ENCODE data around the gene DLG2.

The DLG2 gene

DNA sequence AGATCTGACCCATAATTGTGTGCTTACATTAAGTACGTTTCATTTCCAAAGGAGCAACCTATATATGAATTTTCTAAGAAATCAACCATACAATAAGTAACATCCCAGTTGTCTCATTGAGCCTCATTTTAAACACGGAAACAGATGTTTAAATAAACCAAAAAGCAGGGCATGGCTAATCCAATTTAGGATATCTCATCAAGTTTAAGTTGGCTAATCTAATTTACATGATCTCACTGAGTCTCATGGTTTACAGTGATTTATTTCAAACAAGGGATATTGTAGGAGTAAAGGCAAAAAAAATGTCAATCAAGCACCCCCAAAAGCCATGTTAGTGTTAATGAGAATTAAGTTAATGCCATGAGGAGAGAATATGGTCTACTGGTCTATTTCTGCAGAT, 1841.2 kb downstream of the DLG2 start:
- TF ChIP-seq SIN3A (IDR thresholded peaks at IDR 0.05; ENCODE audit: borderline replicate concordance, insufficient read depth, low read length) (no peak), FOXP2 (optimal IDR thresholded peaks at IDR 0.05; ENCODE audit: borderline replicate concordance, extremely low read depth, extremely low read length, insufficient read depth) (no peak), TAF1 (IDR thresholded peaks at IDR 0.05; ENCODE audit: borderline replicate concordance, insufficient read depth, low read length) (no peak), POLR2AphosphoS5 (IDR thresholded peaks at IDR 0.05; ENCODE audit: low read depth, low read length) (no peak)
- TF ChIP-seq, protein P1, sequence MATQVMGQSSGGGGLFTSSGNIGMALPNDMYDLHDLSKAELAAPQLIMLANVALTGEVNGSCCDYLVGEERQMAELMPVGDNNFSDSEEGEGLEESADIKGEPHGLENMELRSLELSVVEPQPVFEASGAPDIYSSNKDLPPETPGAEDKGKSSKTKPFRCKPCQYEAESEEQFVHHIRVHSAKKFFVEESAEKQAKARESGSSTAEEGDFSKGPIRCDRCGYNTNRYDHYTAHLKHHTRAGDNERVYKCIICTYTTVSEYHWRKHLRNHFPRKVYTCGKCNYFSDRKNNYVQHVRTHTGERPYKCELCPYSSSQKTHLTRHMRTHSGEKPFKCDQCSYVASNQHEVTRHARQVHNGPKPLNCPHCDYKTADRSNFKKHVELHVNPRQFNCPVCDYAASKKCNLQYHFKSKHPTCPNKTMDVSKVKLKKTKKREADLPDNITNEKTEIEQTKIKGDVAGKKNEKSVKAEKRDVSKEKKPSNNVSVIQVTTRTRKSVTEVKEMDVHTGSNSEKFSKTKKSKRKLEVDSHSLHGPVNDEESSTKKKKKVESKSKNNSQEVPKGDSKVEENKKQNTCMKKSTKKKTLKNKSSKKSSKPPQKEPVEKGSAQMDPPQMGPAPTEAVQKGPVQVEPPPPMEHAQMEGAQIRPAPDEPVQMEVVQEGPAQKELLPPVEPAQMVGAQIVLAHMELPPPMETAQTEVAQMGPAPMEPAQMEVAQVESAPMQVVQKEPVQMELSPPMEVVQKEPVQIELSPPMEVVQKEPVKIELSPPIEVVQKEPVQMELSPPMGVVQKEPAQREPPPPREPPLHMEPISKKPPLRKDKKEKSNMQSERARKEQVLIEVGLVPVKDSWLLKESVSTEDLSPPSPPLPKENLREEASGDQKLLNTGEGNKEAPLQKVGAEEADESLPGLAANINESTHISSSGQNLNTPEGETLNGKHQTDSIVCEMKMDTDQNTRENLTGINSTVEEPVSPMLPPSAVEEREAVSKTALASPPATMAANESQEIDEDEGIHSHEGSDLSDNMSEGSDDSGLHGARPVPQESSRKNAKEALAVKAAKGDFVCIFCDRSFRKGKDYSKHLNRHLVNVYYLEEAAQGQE (IDR thresholded peaks at IDR 0.05; ENCODE audit: insufficient read depth in 1 of 2, low read depth in 2 of 2, low read length in 2 of 2), result no peak

DNA sequence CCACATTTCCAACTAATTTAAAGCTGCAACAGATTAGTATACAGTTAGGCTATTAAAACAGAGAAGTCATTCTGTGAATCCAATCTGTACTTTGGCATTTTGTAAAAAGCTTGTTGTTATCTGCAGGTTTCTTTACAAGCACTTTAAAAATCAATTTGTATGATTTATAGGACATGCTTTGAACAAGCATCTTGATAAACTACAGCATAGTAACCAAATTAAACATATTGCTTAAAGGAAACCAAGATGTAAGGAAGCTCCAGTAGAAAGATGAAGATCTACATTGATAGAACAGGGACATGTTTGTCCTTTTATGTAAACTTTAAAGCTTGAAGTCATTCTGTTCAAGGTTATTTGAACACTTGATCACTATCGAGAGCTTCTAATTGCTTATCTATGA, 1842.7 kb downstream of the DLG2 start:
- TF ChIP-seq POLR2AphosphoS5 (IDR thresholded peaks at IDR 0.05; ENCODE audit: low read depth, low read length) (no peak), SIN3A (IDR thresholded peaks at IDR 0.05; ENCODE audit: borderline replicate concordance, insufficient read depth, low read length) (no peak), FOXP2 (optimal IDR thresholded peaks at IDR 0.05; ENCODE audit: borderline replicate concordance, extremely low read depth, extremely low read length, insufficient read depth) (no peak), TAF1 (IDR thresholded peaks at IDR 0.05; ENCODE audit: borderline replicate concordance, insufficient read depth, low read length) (no peak)
- TF ChIP-seq, protein P1 (IDR thresholded peaks at IDR 0.05; ENCODE audit: insufficient read depth in 1 of 2, low read depth in 2 of 2, low read length in 2 of 2), result no peak

DNA sequence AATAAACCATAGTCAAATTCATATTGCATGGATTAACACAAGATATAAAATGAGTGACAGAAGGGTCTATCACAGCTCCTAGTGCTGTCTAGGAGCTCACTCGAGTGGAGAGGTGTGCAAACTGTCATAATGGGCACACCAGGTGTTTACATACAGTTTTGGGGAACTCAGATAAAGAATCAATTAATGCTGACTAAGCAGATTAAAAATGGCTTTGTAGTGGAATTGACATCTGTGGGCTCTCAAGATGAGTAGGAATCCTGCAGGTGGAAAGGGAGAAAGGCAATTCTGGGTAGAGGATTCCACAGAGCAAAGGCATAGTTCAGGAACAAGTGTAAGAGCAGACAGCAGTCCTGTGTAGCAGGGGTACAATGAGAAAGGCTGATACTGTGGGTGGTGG, 1844.8 kb downstream of the DLG2 start:
- no peak for TF ChIP-seq TAF1 (IDR thresholded peaks at IDR 0.05; ENCODE audit: borderline replicate concordance, insufficient read depth, low read length)
- TF ChIP-seq POLR2AphosphoS5 (IDR thresholded peaks at IDR 0.05; ENCODE audit: low read depth, low read length), result no peak
- TF ChIP-seq FOXP2 (optimal IDR thresholded peaks at IDR 0.05; ENCODE audit: borderline replicate concordance, extremely low read depth, extremely low read length, insufficient read depth), result no peak
- TF ChIP-seq SIN3A (IDR thresholded peaks at IDR 0.05; ENCODE audit: borderline replicate concordance, insufficient read depth, low read length), result no peak
- TF ChIP-seq, protein P1 (IDR thresholded peaks at IDR 0.05; ENCODE audit: insufficient read depth in 1 of 2, low read depth in 2 of 2, low read length in 2 of 2), result no peak

DNA sequence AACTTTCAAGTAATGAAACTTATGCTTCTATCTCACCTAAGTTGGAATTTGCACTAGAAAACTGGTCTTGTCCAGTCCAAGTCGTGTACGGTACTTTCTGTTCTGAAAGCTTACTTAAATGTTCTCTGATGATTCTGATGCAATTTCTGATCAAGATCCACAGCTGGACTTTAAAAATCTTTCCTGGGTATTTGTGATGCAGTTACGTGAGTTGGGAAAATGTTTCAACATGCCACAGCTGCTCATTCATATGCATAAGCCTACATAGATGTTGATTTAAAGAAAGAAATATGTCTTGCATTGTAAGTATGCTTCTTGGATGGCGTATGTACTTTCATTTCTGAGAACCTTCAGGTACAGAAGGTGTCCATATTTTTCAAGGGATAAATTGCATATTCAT, 1847.3 kb downstream of the DLG2 start:
- TF ChIP-seq, protein P1 (IDR thresholded peaks at IDR 0.05; ENCODE audit: insufficient read depth in 1 of 2, low read depth in 2 of 2, low read length in 2 of 2), result no peak
- TF ChIP-seq TAF1 (IDR thresholded peaks at IDR 0.05; ENCODE audit: borderline replicate concordance, insufficient read depth, low read length), result no peak

DNA sequence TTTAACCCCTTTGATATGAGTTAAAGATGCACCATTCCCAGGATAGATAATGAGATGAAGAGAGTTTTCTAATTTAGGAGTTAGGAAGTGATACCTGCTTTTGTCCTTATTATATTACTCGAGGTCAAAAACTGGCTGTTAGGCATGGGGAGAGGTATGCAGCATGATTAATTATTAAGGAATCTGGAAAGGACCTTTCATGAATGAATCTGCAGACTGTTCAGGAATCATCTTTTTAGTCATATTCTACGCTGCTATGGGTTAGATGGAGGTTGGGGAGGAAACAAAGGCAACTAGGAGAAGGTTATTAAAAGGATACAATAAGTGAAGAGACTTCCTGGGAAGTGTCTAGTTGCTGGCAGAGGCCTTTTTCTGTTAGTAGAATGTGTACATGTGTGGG, 1848.5 kb downstream of the DLG2 start:
- TF ChIP-seq FOXP2 (optimal IDR thresholded peaks at IDR 0.05; ENCODE audit: borderline replicate concordance, extremely low read depth, extremely low read length, insufficient read depth) (no peak), TAF1 (IDR thresholded peaks at IDR 0.05; ENCODE audit: borderline replicate concordance, insufficient read depth, low read length) (no peak), POLR2AphosphoS5 (IDR thresholded peaks at IDR 0.05; ENCODE audit: low read depth, low read length) (no peak), SIN3A (IDR thresholded peaks at IDR 0.05; ENCODE audit: borderline replicate concordance, insufficient read depth, low read length) (no peak)
- TF ChIP-seq, protein P1 (IDR thresholded peaks at IDR 0.05; ENCODE audit: insufficient read depth in 1 of 2, low read depth in 2 of 2, low read length in 2 of 2), result no peak
